Medulla oblongata (tissue), 1 donor: Measurements from ENCODE around the gene ARMC5.
"Not testable (repeated sequence)": the region's sequence is repeated elsewhere in the genome, so short reads cannot be mapped to it uniquely, and the experiment has no call there.

ENCODE experiments used
- DNase-seq: peaks from one replicate; pipeline ENCODE4 v3.0.0-alpha.2; 2015; ENCODE audit errors: extremely low spot score

Gene ARMC5

GRCh38 chr16:31496670-31497069, 37.4 kb downstream of the ARMC5 start:
- no peak for DNase-seq

- DNase-seq = no peak
Measured at GRCh38 chr16:31498493-31498892, 39.2 kb downstream of the ARMC5 start.

GRCh38 chr16:31499928-31500327, 40.6 kb downstream of the ARMC5 start:
- no peak for DNase-seq

GRCh38 chr16:31501226-31501965, 42.1 kb downstream of the ARMC5 start:
- DNase-seq = no peak

- no peak for DNase-seq
Measured at GRCh38 chr16:31501966-31502348, 42.7 kb downstream of the ARMC5 start.

- no peak for DNase-seq
Measured at GRCh38 chr16:31502981-31503380, 43.7 kb downstream of the ARMC5 start.

GRCh38 chr16:31503555-31503954, 44.3 kb downstream of the ARMC5 start:
- DNase-seq = not testable (repeated sequence)

- no peak for DNase-seq
Measured at GRCh38 chr16:31504159-31504558, 44.9 kb downstream of the ARMC5 start.

- no peak for DNase-seq
Measured at GRCh38 chr16:31505483-31505882, 46.2 kb downstream of the ARMC5 start.

- DNase-seq = peak; percentile 18
Measured at GRCh38 chr16:31507617-31507928, 48.3 kb downstream of the ARMC5 start.

GRCh38 chr16:31507929-31508705, 48.8 kb downstream of the ARMC5 start, which contains the start of gene RUSF1:
Gene RUSF1, minus strand, starts transcription at chr16:31508391. Its CDS starts 18 bp downstream, at chr16:31508373.
- peak; percentile 91 for DNase-seq

GRCh38 chr16:31508706-31509195, 49.5 kb downstream of the ARMC5 start:
- DNase-seq = peak; percentile 42

GRCh38 chr16:31513126-31513525, 53.8 kb downstream of the ARMC5 start:
- no peak for DNase-seq

GRCh38 chr16:31513884-31514283, 54.6 kb downstream of the ARMC5 start:
- DNase-seq = no peak
